Stimulated activated CD4-positive, alpha-beta T cell treated with anti-CD3 and anti-CD28 coated beads, Interleukin-1b, Interleukin-23, amount 100 ng/mL, for 48 hours (primary cell): ENCODE results near the gene VSIR.

Experiments used
- DNase-seq: peaks from one replicate; pipeline ENCODE4 v3.0.0-alpha.2; 2020

The VSIR gene

DNA sequence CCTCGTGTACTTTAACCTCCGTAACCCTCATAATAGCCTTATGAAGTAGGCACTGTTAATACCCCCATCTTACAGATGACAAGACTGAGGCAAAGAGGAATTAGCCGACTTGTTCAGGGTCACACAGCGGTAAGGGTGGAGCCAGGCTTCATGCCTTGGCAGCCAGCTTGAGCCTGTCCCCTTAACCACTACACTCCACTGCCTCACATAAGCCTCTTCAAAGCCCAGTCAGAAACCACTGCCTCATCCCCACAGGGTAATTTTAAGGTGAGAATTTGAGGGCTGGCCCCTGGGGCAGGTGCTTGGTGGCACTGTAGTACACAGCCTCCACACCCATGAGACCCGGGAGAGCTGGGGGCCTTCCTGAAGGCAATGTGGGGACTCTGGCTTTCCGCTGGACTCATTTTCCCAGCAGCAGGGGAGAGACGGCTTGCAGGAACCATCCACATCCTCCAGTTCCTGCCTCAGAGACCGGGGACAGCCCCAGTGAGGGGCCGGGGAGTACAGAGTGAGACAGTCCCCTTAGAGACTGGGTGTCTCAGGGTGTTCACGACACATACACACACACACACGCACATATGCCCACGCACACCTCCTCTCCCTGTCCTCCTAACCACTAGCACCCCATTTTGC lies 46.1 kb downstream of the VSIR start:
- DNase-seq: peak; percentile 71

DNA sequence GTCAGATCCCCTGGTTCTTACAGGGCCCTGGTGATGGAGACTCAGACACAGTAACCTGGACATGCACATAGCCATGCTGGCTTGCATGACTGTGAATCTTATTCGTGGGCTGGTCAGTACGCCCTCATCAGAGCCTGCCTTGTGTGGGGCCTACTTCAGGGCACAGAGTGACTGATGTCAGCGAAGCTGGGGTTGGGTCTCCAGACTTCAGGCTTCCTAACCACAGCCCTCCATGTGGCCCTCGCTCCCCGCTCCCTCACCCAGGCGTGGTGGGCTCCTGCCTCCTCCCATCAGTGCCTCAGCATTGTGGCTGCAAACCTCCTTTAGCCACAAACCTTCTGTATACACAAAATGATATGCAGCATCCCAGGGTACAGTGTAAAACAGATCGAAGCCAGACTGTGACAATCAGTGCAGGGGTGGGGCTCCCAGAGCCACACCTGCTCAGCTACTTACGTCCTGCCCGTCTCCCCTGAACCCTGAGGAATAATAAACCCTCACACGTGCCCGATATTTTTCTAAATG lies 46.7 kb downstream of the VSIR start:
- DNase-seq: peak; percentile 61

DNA sequence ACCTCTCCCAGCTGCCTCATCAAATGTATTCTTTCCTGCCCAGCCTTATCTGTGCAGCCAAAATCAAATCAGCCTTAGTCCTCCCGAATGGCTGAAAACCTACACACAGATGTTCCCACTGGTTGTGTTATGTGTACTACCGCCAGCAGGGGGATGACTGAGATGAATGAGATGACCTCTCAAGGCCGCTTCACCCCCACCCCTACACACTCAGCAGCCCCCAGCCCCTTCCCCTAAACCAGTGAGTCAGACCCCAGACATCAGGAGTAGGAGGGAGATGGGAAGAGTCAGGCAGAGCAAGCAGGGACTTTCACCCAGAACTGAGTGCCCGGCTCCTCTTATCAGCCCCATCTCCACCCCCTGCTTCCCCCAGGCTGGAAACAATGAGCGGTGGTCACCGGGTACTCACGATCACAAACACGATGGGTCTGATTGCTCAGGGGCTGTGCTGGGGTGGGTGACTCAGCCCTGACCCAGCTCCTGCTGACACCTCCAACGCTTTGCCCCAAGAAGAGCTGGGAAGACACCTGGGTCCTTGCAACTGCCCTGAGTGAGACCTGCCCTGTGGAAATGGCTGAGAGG lies 47.2 kb downstream of the VSIR start:
- DNase-seq: peak; percentile 87

DNA sequence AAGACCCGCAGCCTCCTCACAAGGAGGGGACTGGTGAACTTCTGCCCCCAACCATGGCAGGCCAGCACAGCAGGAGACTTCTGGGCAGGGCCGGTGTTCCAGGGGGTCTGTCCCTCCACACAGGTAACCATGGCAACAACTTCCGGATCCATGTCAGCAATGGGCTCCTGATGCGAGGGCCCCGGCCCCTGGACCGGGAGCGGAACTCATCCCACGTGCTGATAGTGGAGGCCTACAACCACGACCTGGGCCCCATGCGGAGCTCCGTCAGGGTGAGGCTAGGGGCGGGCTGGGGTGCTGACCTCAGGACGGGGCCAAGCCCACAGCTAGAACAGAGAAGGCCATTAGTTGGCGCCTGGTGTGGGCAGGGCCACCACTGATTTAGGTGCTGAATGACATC lies 48.1 kb downstream of the VSIR start:
- DNase-seq: no peak

DNA sequence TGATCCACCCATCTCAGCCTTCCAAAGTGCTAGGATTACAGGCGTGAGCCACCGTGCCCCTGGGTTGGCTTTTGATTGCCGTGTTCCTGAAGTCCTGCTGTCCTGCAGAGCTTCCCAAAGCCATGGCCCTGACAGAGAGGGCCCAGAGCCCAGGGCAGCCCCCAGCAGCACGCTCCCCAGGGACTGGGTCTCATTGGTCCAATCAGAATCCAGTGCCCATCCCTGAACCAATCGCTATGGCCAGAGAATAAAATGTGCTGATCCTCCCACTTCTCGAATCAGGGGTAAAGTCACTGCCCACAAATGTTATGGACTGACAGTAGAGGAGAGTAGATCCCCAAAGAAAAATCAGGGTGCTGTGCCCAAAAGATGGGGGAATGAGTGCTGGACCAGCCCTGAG lies 48.8 kb downstream of the VSIR start:
- no peak for DNase-seq

DNA sequence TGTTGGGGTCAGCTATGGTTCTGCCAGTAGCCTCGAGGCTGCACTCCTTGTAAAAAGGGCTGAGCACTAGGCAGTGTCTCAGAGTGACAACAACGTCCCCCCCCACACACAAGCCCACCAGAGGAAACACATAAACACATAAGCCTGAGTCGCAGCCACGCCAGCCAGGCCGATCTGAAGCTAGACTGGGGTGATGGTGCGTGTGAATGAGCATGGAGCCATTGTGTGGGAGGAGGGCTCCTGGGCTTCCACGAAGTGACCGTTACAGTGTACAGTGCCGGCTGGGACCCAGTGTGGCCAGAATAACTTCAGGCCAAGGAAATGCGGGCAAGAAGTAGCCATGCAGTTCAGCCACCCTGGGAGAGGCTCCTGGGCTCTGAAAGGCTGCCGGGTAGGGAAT lies 50.0 kb downstream of the VSIR start:
- no peak for DNase-seq

DNA sequence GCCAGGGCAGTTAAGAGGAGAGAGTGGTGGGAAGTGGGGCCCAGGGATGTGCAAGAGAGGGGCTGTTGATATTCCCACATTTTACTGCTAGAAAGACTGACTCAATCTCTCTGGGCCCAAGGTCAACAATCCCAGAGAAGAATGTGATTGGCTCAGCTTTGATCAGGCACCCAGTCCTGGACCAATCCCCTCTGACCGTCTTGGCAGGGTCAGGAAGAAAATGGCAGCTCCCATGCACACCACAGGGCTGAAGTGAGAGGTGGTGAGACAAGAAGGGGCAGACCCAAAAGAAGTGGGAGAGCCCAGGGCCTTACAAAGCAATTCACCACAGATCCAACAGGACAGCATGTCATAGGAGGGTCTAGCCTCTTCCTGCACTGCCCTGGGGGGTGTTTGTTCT lies 50.5 kb downstream of the VSIR start:
- no peak for DNase-seq

DNA sequence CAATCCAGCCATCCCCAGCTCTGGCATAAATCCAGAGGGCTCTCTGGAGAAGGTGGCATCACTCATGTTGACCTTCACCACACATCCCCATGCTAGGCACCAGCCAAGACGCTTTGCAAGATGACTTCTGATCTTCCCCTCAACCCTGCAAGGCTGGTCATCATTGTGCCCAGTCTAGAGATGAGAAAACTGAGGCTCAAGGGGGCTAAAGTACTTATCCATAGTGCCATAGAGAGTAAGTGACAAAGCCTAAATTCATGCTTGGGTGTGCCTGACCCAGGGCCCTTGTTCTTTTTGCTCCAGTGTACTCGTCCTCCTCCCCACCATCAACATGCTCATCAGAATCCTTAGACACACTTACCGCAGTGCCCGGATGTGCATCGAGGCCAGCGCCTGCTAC lies 52.0 kb downstream of the VSIR start:
- DNase-seq: no peak

DNA sequence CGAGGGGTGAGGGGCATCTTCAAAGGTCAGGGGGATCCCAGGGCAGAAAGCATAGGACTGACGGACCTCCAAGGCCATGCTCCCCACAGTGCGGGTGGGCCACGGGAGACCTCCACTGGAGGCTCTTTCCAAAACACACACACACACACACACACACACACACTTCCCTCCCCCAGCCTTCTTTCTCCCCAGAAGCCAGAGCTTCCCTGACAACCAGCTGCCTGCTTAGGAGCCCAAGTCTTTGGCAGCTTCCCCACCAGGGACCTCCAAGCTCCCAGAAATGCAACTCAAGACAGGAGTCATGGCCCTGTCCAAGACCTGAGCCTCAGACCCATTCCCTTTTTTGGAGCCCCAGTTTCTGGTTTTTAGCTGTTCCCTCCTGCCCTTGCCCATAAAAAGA lies 53.0 kb downstream of the VSIR start:
- no peak for DNase-seq

DNA sequence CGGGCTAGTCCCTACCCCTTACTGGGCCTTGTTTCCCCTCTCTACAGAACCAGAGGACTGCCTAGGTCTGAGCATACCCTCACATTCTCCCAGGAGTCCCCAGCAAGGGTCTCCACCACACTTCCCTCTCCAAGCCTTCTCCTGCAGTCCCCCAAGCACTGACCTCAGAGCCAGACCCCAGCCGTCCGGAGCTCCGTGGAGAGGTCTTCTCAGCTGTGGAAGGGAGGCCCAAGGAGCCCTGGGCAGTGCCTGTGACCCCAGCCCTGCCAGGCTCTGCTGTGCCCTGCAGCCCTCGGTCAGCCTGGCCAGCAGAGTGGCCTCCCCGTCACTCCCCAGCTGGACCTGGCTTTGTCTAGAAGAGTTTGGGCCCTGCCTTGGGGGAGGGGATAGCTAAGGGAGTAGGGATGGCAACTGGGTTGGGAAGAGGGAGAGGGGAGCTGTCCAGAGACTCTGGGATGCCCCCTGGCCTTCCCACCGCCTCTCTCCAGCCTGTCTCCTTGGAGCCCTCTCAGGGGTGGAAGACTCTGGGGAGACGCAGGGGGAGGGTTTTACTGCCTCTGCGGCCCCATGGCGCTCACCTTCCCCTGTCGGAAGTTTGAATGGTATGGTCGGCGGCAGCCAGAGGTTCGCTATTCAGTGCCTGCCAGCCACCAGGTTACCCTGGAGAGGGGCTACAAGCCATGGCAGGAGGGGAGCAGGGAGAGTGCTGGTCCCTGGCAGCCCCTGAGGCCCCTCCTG lies 53.7 kb downstream of the VSIR start, which contains the start of gene C10orf105:
C10orf105 (minus strand) TSS at position 315 of the 738 bp plus-strand sequence. CDS start 3,441 bp downstream, outside the sequence.
- DNase-seq: no peak

DNA sequence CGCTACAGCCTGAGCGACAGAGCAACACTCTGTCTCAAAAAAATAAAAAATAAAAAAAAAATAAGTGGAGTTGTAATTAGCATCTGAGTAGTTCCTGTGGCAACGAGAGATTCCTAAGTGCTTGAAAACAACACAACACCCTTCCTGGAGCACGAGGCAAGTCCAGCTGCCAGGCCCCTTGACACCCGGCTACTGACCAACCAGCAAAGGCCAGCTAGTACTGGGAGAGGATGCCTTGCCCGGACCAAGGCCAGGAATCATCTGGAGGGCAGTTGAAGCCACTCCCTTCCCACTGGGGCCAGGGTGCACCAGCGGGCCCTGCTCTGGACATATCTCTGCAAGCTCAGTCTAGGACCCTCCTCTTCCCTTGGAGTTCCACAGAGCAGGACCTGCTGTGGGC lies 54.3 kb downstream of the VSIR start:
- no peak for DNase-seq

DNA sequence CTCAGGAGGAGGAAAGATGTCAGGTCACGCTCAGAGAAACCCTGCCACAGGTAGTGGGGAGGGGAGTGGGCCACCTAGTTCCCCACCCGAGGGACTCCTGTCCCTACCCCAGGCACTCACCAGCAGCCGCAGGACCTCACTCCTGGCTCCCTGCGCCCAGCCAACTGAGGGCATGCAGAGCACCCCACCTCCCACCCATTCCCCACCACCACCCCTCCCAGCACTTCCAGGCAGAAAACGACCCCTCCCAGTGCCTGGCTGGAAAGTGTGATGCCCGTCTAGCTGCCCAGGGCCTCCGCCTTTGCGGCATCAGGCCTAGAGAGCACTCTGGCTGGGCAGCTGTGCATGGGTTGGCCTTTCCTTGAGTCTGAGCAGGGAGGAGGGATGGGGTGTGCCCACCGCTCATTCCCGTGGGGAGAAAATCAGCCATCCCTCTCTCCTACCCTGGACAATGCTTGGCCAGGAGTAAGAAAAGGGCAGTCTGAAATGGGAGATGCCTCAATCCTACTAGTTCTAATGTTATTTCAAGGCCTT lies 55.1 kb downstream of the VSIR start:
- DNase-seq: no peak

DNA sequence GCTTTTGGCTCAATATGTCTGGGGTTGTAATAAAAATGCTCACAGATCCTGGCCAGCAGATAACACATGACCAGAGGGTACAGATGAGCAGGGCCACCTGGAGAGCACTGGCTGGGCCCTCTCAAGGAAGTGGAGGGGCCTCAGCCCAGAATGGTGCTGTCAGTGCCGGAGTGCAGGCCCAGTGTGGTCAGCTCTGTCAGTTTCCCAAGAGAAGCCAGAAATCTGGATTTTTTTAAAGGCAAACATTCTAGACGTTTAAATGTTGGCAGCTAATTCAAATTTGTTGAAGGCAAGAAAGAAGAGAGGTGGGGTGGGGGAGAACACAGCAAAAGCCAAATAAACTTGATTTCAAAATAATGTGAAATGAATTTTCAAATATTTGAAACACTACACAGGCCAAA lies 55.8 kb downstream of the VSIR start:
- no peak for DNase-seq

DNA sequence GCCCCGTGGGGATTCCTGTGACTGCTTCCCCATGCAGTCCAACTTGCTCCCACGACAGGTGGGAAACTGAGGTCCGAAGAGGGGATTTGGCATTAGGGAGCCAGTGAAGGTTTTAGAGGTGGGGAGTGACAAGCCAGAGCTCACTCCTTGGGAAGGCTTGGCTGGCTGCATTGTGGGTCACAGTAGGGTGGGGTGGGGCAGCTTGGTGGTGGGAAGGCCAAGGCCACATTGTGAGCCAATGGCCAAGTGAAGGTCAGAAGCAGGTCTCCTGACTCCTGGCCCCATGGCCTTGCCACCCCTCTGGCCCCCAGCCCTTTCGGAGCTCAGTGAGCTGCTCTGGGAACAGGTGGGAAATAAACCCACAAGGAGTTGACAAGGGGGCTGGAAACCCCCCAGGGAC lies 56.3 kb downstream of the VSIR start:
- DNase-seq: no peak

DNA sequence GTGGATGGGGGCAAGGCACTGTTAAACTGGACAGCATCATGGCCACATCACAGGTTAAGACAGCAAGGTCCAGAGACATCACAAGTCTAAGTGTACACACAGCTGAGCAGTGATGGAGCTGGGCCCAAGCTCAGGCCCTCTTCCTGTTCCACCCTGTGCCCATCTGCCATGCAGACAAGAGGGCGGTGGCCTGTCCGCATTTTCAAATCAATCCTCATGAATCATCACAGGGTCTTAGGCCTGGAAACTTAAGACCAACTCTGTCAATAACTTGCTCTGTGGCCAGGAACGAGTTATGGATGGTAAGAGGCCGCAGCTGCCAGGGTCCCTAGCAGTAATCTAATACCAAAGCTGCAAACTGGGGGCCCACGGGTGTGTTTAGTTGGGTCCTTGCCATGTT lies 56.9 kb downstream of the VSIR start:
- DNase-seq: no peak

DNA sequence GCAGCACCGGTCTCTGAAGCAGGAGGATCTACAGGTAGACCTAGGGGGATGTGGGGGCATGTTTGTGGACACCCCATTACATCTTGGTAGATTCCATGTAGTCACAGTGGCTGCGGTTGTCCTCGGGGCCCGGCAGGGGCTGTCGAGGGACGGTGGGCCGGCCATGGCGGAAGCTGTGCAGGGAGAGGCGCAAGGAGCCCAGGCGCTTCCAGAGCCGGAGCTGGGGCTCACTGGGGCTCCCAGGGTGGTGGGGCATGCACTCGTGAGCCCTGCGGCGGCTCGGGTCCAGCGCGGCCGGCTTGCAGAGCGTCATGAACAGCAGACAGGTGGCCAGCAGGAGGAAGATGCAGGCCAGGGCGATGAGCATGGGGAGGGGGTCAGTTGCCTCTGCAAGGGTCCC lies 57.5 kb downstream of the VSIR start:
- DNase-seq: no peak

DNA sequence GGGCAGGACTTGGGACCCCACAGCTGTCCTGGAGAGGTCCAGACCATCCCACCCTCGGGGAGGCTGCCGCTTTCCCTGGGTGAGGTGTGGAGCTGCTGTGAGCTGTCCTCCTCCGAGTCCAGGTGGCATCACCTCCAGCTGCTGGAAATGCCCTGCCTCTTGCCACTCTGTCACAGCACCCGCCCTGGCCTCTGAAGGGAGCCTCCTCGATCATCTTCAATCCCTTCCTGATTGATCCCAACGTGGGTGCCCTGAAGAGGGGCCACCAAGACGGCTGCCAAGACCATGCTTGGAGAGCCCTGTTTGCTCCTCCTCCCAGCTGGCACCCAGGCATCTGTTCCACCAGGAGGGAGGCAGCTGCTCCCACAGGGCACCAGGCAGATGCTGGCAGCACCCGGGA lies 58.3 kb downstream of the VSIR start:
- no peak for DNase-seq

DNA sequence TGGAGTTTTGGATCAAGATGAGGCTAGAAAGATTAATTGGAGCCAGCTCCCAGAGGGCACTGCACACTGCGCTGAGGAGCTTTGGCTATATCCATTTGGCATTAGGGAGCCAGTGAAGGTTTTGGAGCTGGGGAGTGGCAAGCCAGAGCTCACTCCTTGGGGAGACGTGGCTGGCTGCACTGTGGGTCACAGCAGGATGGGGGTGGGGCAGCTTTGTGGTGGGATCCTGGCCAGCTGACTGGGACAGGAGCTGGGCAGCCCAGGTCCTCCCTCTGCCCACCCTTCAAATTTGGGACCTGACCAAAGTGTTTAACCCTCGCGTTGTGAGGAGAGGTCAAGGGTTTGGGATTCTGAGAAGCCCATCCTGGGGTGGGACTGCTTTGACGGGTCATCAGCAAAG lies 58.7 kb downstream of the VSIR start:
- DNase-seq: no peak

DNA sequence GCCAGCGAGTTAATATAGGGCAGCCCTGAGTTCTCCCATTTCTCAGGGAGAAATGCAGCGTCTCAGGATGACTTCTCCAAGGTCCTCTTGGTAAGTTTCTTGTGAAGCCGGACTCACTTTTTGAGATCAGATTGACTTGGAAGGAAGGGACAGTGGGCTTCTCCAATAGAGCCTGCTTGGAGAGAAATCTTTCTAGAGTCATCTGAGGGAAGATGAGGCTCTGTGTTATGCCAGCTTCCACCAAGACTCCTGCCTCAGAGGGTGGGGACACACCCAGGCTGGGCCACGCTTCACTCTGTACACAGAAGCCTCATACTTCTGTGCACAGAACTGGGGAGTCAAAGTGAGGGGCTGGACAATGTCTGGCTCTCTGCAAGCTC lies 59.3 kb downstream of the VSIR start:
- no peak for DNase-seq

DNA sequence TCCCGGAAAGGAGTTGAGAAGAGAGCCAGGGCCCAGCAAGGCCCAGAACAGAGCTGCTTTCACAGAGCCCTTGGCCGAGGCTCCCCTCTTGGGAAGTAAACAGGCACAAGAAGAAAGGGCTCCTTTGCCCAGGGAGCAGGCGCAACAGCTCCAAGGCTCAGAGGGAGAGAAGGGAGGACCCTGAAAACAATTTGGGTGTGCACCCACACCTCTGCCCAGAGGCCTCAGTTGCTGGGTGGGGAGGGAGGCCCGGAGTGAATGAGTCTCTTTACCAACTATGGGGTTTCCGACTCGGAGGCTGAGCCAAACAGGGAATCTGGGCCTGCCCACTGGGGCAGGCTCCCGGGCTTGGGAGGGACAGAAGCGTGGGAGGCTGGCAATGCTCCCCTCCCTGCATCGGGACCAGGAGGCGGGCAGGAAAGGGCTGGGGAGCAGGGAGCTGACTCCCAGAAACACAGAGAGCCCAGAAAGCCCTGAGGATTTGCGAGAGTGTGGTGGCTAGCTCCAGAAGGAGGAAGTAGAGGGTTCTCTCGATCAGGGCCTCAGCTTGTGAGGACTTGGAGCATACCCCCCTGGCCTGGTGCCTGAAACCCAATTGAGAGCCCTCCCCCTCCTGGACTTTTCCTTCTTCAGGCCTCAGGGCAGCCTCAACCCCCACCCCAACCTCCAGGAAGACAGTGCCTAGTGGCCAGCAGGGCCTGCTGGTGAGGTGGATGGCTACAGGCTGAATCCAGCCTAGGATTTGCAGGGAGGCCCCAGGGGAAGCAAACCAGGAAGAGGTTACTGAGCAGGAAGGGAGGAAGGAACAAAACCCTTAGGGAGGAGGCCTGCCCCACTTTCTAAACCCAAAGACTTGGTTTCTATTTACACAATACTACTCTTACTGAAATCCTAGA lies 59.9 kb downstream of the VSIR start:
- DNase-seq: peak; percentile 49

DNA sequence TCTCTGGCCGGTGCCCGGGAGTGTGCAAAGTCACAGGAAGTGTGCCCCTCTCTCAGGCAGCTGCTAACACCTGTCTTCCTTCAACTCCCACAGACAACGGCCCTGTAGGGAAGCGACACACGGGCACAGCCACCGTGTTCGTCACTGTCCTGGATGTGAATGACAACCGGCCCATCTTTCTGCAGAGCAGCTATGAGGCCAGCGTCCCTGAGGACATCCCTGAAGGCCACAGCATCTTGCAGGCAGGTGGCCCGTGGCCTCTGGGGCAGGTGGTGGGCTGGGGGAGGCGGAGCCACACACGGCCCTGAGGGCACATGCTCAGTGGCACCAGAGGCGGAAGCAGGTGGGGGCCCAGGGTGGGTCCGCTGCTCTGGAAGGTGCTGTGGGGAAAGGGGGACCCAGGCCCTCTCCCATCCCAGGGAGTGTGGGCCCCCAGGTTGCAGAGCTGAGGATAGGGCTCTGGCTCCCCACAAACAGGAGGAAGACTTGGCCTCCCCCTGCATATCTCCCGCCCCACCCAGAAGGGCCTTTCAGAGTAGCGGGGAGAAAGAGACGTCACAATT lies 60.7 kb downstream of the VSIR start:
- DNase-seq: no peak

DNA sequence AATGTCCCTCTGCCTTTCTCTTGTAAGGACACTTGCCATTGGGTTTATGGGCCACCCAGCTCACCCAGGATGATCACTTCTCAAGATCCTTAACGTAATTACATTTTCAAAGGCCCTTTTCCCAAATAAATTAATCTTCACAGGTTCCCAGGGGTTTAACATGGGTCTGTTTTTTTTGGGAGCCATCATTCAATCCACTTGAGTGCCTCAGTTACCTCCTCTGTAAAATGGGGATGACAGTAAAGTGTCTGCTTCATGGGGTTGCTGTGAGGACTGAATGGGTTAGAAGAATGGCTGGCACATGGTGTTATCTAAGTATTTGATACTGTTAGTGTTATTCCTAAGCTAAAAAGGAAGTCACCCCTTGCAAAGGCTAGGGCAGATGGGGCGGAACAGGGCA lies 61.1 kb downstream of the VSIR start:
- no peak for DNase-seq
